Right atrium auricular region (tissue), 2 donors: ENCODE measurements around the gene PRDM11. TPM values are rescaled to one million over a fixed set of nuclear protein-coding genes. Genes with fewer than 3 reads are reported as not detected.
A peak's percentile ranks its signal among the peaks of the same experiment; 100 is the strongest.

Source experiments
- DNase-seq: peaks from one replicate; pipeline ENCODE4 v3.0.0-alpha.2; 2019; ENCODE audit warnings: low spot score
- H3K27ac ChIP-seq, 2 donors: fragments of 200-600 bp; sonication (generic); 1 replicate in 1 of 2; 2 replicates in 1 of 2; pipeline ENCODE4 v1.5.1; 2016 to 2019
- H3K27me3 ChIP-seq, 2 donors: fragments of 200-600 bp; sonication (generic); one replicate each; pipeline versions ENCODE4 v1.5.1 to v1.6.0; 2017 to 2019
- H3K36me3 ChIP-seq: fragments of 200-600 bp; sonication (generic); one replicate; pipeline ENCODE4 v1.5.1; 2016
- H3K4me1 ChIP-seq, 2 donors: fragments of 200-600 bp; sonication (generic); one replicate each; pipeline versions ENCODE4 v1.5.1 to v1.6.0; 2017 to 2019
- H3K4me3 ChIP-seq, 2 donors: fragments of 200-600 bp; sonication (generic); 1 replicate in 1 of 2; 2 replicates in 1 of 2; pipeline ENCODE4 v1.5.1; 2017 to 2019; ENCODE audit warnings: mild to moderate bottlenecking in 1 of 2, moderate library complexity in 1 of 2
- H3K9me3 ChIP-seq, 2 donors: fragments of 200-600 bp; sonication (generic); one replicate each; pipeline ENCODE4 v1.5.1; 2019
- total RNA-seq, 2 donors: library from RNA; depleted of rRNA; stranded (reverse); fragments of >200 nt; gene quantifications; one replicate each; pipeline ENCODE4 v1.1.0, GENCODE V29; 2016
- TF ChIP-seq, protein P1 (sequence below), 2 donors: fragments of 200-600 bp; sonication (generic); IDR thresholded peaks; one replicate each; pipeline ENCODE4 v1.5.1; 2019; ENCODE audit warnings: antibody characterized with exemption in 2 of 2

PRDM11 gene
- total RNA-seq, 2 donors from 2014 or later, result 13.5 to 27.6 TPM

DNA sequence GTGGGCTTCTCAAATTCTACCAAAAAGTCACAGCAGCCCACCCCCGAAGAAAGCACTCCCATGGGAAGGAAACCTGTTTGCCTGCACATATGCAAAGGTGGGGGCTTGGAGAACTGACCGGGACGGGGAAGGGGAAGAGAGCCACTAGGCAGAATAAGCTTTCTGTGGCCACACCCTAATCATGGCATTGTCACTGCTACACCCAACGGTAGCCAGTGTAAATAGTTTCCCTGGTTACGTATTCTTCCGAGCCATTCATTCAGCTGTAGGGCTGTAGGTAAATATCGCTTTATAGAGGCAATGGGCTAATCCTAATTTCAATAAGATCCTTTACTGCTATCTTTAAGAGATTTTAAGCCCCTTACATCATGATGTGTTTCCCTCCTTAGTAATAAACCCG, 61.7 kb downstream of the PRDM11 start:
- no peak for DNase-seq
- H3K27me3 ChIP-seq, result no peaks in the 10 kb centered on the region
- H3K36me3 ChIP-seq, result peaks cover 20% of the 10 kb centered on the region
- no peak overlapping the region for H3K4me3 ChIP-seq
- H3K4me1 ChIP-seq, result peaks cover 0 to 67% of the 10 kb centered on the region in 2 donors
- H3K9me3 ChIP-seq, result no peaks in the 10 kb centered on the region
- TF ChIP-seq, protein P1, sequence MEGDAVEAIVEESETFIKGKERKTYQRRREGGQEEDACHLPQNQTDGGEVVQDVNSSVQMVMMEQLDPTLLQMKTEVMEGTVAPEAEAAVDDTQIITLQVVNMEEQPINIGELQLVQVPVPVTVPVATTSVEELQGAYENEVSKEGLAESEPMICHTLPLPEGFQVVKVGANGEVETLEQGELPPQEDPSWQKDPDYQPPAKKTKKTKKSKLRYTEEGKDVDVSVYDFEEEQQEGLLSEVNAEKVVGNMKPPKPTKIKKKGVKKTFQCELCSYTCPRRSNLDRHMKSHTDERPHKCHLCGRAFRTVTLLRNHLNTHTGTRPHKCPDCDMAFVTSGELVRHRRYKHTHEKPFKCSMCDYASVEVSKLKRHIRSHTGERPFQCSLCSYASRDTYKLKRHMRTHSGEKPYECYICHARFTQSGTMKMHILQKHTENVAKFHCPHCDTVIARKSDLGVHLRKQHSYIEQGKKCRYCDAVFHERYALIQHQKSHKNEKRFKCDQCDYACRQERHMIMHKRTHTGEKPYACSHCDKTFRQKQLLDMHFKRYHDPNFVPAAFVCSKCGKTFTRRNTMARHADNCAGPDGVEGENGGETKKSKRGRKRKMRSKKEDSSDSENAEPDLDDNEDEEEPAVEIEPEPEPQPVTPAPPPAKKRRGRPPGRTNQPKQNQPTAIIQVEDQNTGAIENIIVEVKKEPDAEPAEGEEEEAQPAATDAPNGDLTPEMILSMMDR (IDR thresholded peaks at IDR 0.05), result no peak
- peak overlapping the region; percentile 84 to 89 for H3K27ac ChIP-seq

DNA sequence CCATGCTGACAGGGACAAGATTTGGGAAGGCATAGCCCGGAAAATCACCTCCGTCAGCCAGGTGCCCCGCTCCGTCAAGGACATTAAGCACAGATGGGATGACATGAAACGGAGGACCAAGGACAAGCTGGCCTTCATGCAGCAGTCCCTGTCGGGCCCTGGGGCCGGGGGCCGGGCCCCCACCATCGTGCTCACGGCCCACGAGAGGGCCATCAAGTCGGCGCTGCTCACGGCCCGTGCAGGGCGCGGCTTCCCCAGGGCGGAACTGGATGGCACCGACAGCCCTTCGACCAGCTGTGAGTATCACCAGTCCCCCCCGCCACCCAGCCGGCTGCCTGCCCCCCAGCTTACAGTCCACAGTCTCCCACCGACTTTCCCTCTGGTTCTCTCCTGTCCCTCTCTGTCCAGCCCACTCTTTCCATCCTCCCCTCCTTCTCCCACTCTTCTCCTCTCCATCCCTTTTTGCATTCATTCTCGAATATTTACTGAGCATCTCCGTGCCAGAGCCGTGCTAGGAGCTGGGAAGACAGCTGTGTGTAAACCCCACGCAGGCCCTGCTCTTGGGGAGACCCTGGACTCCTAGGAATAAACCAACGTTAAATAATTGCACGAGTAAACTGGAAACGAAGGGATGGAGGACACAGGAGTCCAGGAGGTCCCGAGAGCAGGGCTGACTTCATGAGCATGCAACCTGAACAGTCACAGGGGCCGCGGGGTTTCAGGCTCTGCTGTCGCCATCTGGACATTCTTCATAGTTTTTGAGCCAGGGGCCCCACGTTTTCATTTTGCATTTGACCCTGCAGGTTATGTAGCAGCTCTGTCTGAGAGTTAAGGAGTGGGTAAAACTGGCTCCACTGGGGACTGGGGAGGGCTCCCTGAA, 62.8 kb downstream of the PRDM11 start:
- Histone ChIP-seq H3K9me3 (no peaks in the 10 kb centered on the region), H3K4me1 (peaks cover 0 to 67% of the 10 kb centered on the region in 2 donors), H3K36me3 (peaks cover 27% of the 10 kb centered on the region), H3K27me3 (no peaks in the 10 kb centered on the region), H3K4me3 (peak overlapping the region; percentile 7 to 30), H3K27ac (peak overlapping the region; percentile 84 to 89)
- no peak for DNase-seq
- TF ChIP-seq, protein P1 (IDR thresholded peaks at IDR 0.05), result no peak

DNA sequence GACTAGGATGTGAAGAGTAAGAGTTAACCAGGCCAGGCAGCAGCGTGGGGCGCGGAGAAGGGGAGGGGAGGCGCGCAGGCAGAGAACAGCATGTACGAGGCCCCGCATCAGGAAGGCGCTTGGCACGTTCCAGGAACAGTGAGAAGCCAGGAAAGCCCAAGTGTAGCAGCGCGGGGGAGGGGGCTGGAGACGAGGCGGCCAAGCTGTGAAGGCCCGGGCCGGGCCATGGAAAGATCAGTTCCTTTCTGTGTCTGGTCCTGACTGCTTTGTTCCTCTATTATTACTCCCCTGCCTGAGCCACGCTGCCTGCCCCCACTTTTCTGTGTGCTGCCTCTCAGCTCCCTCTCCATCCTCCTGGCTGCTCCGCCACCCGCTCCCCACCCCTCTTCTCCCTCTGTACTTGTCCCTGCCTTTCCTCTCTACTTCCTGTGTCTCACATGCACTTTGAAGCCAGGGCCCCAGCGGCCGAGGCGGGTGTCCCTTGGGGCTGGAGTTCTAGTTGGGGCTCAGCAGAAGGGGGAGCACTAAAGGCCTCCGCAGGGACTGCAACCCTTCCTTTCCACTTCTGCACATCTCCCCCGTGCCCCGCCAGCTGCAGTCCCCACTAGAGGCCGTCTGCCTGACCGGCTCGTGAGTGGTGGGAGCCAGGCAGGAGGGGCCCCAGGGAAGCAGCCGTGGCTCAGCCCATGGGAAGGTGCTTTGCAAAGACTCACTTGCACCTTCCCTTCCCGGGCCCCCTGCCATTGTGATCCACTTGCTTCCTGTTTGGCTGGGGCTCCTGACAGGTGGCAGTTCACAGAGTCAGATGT, 63.7 kb downstream of the PRDM11 start:
- H3K4me1 ChIP-seq, result peaks cover 0 to 66% of the 10 kb centered on the region in 2 donors
- H3K27me3 ChIP-seq, result no peaks in the 10 kb centered on the region
- TF ChIP-seq, protein P1 (IDR thresholded peaks at IDR 0.05), result peak in 1 of 2 donors; percentile 20
- DNase-seq, result peak; percentile 90
- peaks cover 20% of the 10 kb centered on the region for H3K36me3 ChIP-seq
- peak overlapping the region; percentile 7 to 30 for H3K4me3 ChIP-seq
- H3K9me3 ChIP-seq, result no peaks in the 10 kb centered on the region
- H3K27ac ChIP-seq, result peak overlapping the region; percentile 84 to 89

DNA sequence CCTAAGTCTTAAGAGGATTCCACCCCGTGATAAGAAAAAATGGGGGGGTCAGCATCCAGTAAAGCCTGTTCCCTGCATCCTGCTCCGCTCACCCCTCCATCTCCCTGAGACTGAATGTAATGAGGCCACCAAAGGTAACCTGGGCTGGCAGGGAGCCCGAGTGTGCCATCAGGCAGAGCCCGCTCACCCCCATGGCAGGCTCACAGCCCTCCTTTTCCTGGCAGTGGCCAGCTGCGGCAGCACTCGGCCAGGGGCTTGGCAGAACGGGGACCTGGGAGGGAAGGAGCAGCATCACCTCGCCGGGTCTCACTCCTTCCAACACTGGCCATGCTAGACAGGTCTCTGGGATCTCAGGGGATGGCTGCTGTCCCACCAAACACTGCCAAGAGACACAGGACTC, 64.4 kb downstream of the PRDM11 start:
- Histone ChIP-seq H3K9me3 (no peaks in the 10 kb centered on the region), H3K4me1 (peaks cover 0 to 68% of the 10 kb centered on the region in 2 donors), H3K4me3 (no peak overlapping the region), H3K36me3 (peaks cover 16% of the 10 kb centered on the region), H3K27ac (peak overlapping the region; percentile 84 to 89), H3K27me3 (no peaks in the 10 kb centered on the region)
- no peak for DNase-seq
- TF ChIP-seq, protein P1 (IDR thresholded peaks at IDR 0.05), result no peak

DNA sequence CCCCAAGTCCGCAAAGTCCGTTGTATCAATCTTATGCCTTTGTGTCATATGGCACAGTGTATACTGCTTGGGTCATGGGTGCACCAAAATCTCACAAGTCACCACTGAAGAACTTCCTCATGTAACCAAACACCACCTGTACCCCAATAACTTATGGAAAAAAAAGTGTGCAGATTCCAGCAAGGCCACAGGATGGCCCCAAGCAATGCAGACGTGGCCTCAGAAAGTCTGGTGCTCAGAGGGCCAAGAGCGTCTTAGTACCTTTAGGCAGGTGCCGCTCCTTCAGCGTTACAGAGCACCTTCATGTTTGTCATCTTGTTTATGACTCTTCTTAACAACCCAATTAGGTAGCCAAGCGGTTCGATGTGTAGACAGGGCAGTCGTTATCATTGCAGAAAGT, 65.3 kb downstream of the PRDM11 start:
- Histone ChIP-seq H3K9me3 (no peaks in the 10 kb centered on the region), H3K4me1 (peaks cover 0 to 60% of the 10 kb centered on the region in 2 donors), H3K27ac (peak overlapping the region; percentile 84 to 89), H3K27me3 (no peaks in the 10 kb centered on the region), H3K36me3 (peaks cover 16% of the 10 kb centered on the region), H3K4me3 (no peak overlapping the region)
- TF ChIP-seq, protein P1 (IDR thresholded peaks at IDR 0.05), result no peak
- no peak for DNase-seq
